Ascending aorta (tissue), 2 donors: ENCODE data around the gene LAMA4. TPM values are rescaled to one million over a fixed set of nuclear protein-coding genes. Genes with fewer than 3 reads are reported as not detected.

Experiments
- DNase-seq, 2 donors: peaks; one replicate each; pipeline ENCODE4 v3.0.0-alpha.2; 2019; ENCODE audit warnings: low spot score in 2 of 2
- H3K27ac ChIP-seq, 2 donors: fragments of 200-600 bp; sonication (generic); one replicate each; pipeline ENCODE4 v1.5.1; 2016 to 2017; ENCODE audit warnings: mild to moderate bottlenecking in 1 of 2
- H3K27me3 ChIP-seq: fragments of 200-600 bp; sonication (generic); one replicate; pipeline ENCODE4 v1.5.1; 2017
- H3K36me3 ChIP-seq, 2 donors: fragments of 200-600 bp; sonication (generic); one replicate each; pipeline ENCODE4 v1.5.1; 2016
- H3K4me1 ChIP-seq, 2 donors: fragments of 200-600 bp; sonication (generic); one replicate each; pipeline ENCODE4 v1.5.1; 2016 to 2017; ENCODE audit warnings: mild to moderate bottlenecking in 1 of 2
- H3K4me3 ChIP-seq, 2 donors: fragments of 200-600 bp; sonication (generic); one replicate each; pipeline ENCODE4 v1.5.1; 2016 to 2017; ENCODE audit warnings: mild to moderate bottlenecking in 1 of 2
- H3K9me3 ChIP-seq, 2 donors: fragments of 200-600 bp; sonication (generic); one replicate each; pipeline ENCODE4 v1.5.1; 2016
- intact Hi-C: fragments of 100-400 bp; cut with DNase I; formaldehyde crosslinking; loops from one replicate; pipeline ENCODE4 v1.15.1; 2023
- total RNA-seq: library from RNA; depleted of rRNA; stranded (reverse); fragments of >200 nt; gene quantifications from one replicate; pipeline ENCODE4 v1.1.0, GENCODE V29; 2016
- TF ChIP-seq, protein P1 (sequence below), 3 experiments: fragments of 200-600 bp in 2 of 3; fragments of 450-650 bp in 1 of 3; sonication (generic) in 2 of 3; IDR thresholded peaks; one replicate each; pipeline ENCODE4 v1.5.1; 2016 to 2019; ENCODE audit warnings: antibody characterized with exemption in 3 of 3, mild to moderate bottlenecking in 1 of 3, moderate library complexity in 1 of 3

The LAMA4 gene
- total RNA-seq, 1 donor from 2014 or later, result 49.0 TPM

DNA sequence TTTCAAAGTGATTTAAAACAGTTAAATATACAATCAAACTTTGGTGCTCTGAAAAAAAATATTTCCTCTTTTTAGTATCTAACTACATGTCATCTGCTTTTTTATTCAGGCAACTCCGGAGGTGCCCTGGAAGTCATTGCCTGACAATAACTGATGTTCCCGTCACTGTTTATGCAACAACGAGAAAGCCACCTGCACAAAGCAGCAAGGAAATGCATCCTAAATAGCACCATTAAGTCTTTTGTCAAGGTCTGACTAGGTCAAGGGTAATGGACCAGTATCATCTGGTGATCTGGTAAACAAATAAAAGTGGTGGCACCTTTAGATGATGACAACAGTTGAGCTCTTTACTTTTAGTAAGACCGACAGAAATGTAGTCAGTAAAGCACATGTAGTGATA, 153.8 kb downstream of the LAMA4 start:
- intact Hi-C loops, result no loop called here
- H3K9me3 ChIP-seq, result no peaks in the 10 kb centered on the region
- TF ChIP-seq, protein P1, sequence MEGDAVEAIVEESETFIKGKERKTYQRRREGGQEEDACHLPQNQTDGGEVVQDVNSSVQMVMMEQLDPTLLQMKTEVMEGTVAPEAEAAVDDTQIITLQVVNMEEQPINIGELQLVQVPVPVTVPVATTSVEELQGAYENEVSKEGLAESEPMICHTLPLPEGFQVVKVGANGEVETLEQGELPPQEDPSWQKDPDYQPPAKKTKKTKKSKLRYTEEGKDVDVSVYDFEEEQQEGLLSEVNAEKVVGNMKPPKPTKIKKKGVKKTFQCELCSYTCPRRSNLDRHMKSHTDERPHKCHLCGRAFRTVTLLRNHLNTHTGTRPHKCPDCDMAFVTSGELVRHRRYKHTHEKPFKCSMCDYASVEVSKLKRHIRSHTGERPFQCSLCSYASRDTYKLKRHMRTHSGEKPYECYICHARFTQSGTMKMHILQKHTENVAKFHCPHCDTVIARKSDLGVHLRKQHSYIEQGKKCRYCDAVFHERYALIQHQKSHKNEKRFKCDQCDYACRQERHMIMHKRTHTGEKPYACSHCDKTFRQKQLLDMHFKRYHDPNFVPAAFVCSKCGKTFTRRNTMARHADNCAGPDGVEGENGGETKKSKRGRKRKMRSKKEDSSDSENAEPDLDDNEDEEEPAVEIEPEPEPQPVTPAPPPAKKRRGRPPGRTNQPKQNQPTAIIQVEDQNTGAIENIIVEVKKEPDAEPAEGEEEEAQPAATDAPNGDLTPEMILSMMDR (IDR thresholded peaks at IDR 0.05), result no peak

DNA sequence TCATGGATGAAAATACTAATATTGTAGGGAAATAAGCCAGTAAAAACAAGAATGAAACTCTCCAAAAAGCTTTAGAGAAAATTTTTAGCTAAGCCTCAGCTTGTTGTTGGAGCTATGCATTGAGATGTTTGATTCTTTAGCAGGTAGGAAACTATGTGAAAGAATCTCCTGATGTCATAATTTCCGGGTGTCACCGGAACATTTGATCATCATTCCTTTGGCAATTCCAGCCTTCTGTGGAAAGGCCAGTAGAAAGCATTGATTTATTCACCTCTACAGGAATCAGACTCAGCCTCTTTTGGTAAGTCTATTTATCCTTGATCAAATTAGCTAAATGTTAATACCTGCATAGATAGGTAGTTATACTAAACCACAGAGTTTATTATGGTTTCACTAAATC, 157.5 kb downstream of the LAMA4 start:
- peaks cover 2 to 13% of the 10 kb centered on the region in 2 donors for H3K36me3 ChIP-seq
- intact Hi-C loops, result no loop called here
- TF ChIP-seq, protein P1 (IDR thresholded peaks at IDR 0.05), result no peak
- H3K4me1 ChIP-seq, result no peaks in the 10 kb centered on the region
- no peak for DNase-seq
- H3K9me3 ChIP-seq, result no peaks in the 10 kb centered on the region
- H3K27ac ChIP-seq, result no peak overlapping the region
- H3K27me3 ChIP-seq, result no peaks in the 10 kb centered on the region
- H3K4me3 ChIP-seq, result no peak overlapping the region

More for the DNA sequence above, 153.8 kb downstream of the LAMA4 start:
- no peaks in the 10 kb centered on the region for H3K4me1 ChIP-seq
- no peaks in the 10 kb centered on the region for H3K27me3 ChIP-seq
- H3K4me3 ChIP-seq, result no peak overlapping the region
- H3K36me3 ChIP-seq, result peaks cover 2 to 20% of the 10 kb centered on the region in 2 donors
- DNase-seq, result no peak
- no peak overlapping the region for H3K27ac ChIP-seq

DNA sequence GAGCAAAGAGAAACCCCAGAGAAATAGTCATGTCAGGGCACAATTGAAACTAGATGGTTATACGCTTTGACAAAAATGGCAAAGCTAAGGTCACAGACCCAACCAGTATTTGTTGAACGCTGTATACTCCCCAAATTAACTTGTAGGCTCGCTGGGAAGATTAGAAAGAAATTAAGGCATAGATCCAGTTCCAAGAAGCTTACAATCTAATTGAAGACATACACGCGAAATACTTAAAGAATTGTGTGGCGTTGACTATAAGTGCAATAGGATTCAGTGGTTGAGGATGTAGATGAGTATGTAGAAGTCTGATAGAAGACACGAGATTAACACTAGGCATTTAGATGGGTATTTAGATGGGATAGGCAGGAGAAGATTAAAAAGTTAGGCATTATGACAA, 166.5 kb downstream of the LAMA4 start:
- H3K4me1 ChIP-seq, result peaks cover 0 to 2% of the 10 kb centered on the region in 2 donors
- intact Hi-C loops, result loop anchor here (5.0 kb wide), 1 partner anchor 224 kb away; no protein-coding TSS in a partner anchor
- DNase-seq, result no peak
- TF ChIP-seq, protein P1 (IDR thresholded peaks at IDR 0.05), result no peak
- H3K27me3 ChIP-seq, result no peaks in the 10 kb centered on the region
- peak overlapping the region; percentile 71 to 91 for H3K4me3 ChIP-seq
- peak overlapping the region; percentile 73 to 76 for H3K27ac ChIP-seq
- H3K36me3 ChIP-seq, result no peaks in the 10 kb centered on the region
- no peaks in the 10 kb centered on the region for H3K9me3 ChIP-seq

DNA sequence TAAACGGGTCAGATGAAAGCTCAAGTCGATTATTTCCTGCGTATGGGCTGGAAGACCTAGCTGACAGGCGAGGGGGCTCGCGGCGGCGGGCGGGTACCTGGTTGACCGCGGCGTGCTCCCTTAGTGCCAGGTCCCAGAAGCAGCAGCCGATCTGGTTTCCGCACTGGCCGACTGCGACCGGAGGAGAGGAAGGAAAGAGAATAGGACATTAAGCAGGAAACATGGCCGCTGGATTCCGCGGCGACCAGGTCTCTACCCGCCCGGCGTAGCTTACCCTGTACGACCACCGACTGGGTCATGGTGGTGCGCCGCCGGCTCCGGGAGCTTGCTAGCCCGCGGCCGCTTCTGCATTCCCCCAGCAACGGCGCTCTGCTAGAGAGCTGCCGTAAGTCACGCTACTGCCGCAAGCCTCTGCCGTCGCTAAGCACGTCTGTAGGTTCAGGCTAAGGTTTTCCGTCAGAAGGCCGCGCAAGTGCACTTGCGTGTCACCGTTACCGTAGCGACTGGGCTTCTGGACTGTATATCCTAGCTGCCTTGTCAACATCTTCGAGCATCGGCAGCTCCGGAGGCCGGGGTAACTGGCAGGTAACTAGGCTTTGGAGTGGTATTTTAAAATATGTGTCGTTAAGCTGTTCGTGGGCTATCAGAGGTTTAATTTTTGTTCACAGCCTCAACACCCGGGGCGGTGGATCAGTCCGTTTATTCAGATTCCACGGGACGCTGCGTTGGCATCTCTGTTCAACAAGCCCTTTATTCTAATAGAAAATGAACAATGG, 167.0 kb downstream of the LAMA4 start, which contains the start of the genes FAM229B and TUBE1:
Gene FAM229B, plus strand, starts transcription at position 456 of the 776 bp plus-strand sequence. CDS start 11,693 bp downstream, outside the sequence.
Gene TUBE1, minus strand, starts transcription at position 347 of the 776 bp plus-strand sequence. Its CDS starts 48 bp downstream, at position 299.
- Histone ChIP-seq H3K4me3 (peak within 1 kb of the TSS; percentile 71 to 91), H3K4me1 (peaks cover 0 to 2% of the 10 kb centered on the region in 2 donors), H3K27ac (peak within 1 kb of the TSS; percentile 73 to 76), H3K27me3 (no peaks in the 10 kb centered on the region), H3K36me3 (no peaks in the 10 kb centered on the region), H3K9me3 (no peaks in the 10 kb centered on the region)
- TF ChIP-seq, protein P1 (IDR thresholded peaks at IDR 0.05), result peak in 1 of 3 experiments; percentile 26
- intact Hi-C loops, result loop anchor here (5.0 kb wide), 1 partner anchor 225 kb away; no protein-coding TSS in a partner anchor
- DNase-seq, result peak; percentile 87 to 96

DNA sequence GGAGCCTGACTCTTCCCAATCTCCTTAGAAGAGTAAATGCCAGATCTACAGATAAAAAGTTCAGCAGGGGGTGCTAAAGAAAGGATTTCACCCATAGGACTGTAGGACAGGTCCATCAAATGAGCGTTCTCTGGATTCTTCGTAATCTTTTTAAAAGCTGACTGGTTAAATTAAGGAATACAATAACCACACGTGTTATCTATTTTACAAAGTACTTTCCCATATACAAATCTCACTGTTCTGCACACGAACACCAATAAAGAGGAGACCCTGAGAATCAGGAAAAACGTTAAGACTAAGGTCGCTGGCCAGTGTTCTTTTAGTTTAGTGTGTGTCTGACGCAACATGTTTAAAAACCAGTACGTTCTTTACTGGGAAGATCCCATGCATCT, 167.6 kb downstream of the LAMA4 start:
- DNase-seq, result no peak
- H3K9me3 ChIP-seq, result no peaks in the 10 kb centered on the region
- peak overlapping the region; percentile 71 to 91 for H3K4me3 ChIP-seq
- no peaks in the 10 kb centered on the region for H3K27me3 ChIP-seq
- no peaks in the 10 kb centered on the region for H3K36me3 ChIP-seq
- TF ChIP-seq, protein P1 (IDR thresholded peaks at IDR 0.05), result no peak
- peak overlapping the region; percentile 73 to 76 for H3K27ac ChIP-seq
- intact Hi-C loops, result loop anchor here (5.0 kb wide), 1 partner anchor 226 kb away; no protein-coding TSS in a partner anchor
- H3K4me1 ChIP-seq, result peaks cover 0 to 2% of the 10 kb centered on the region in 2 donors
